Smooth muscle cell (in vitro differentiated cells): ENCODE results near the gene WRAP73. TPM values are rescaled to one million over a fixed set of nuclear protein-coding genes. Genes with fewer than 3 reads are reported as not detected.

Experiments
- DNase-seq: peaks from one replicate; lab custom pipeline; 2025; ENCODE audit not compliant: unreplicated experiment; lab: John Stamatoyannopoulos, UW
- H2AFZ ChIP-seq: fragments of 200-600 bp; sonication (generic); 2 replicates; pipeline ENCODE4 v1.6.0; 2016; ENCODE audit warnings: antibody characterized with exemption, low read depth, mild to moderate bottlenecking
- H3F3A ChIP-seq: fragments of 200-600 bp; sonication (generic); 2 replicates; pipeline ENCODE4 v1.6.0; 2017; ENCODE audit warnings: antibody characterized with exemption, low read depth
- H3K27ac ChIP-seq: fragments of 200-600 bp; sonication (generic); 2 replicates; pipeline ENCODE4 v1.5.1; 2016; ENCODE audit warnings: low read depth, mild to moderate bottlenecking
- H3K27me3 ChIP-seq: fragments of 200-600 bp; sonication (generic); 2 replicates; pipeline ENCODE4 v1.6.1; 2016; ENCODE audit warnings: low read depth, mild to moderate bottlenecking
- H3K36me3 ChIP-seq: fragments of 200-600 bp; sonication (generic); 2 replicates; pipeline ENCODE4 v1.5.1; 2016; ENCODE audit warnings: low read depth
- H3K4me1 ChIP-seq: fragments of 200-600 bp; sonication (generic); 2 replicates; pipeline ENCODE4 v1.5.1; 2016; ENCODE audit warnings: low read depth
- H3K4me2 ChIP-seq: fragments of 200-600 bp; sonication (generic); 2 replicates; pipeline ENCODE4 v1.6.0; 2016; ENCODE audit warnings: mild to moderate bottlenecking
- H3K4me3 ChIP-seq: fragments of 200-600 bp; sonication (generic); 2 replicates; pipeline ENCODE4 v1.5.1; 2016; ENCODE audit warnings: mild to moderate bottlenecking
- H3K79me2 ChIP-seq: fragments of 200-600 bp; sonication (generic); 2 replicates; pipeline ENCODE4 v1.6.0; 2016; ENCODE audit warnings: low read depth, mild to moderate bottlenecking
- H3K9ac ChIP-seq: fragments of 200-600 bp; sonication (generic); 2 replicates; pipeline ENCODE4 v1.6.0; 2016; ENCODE audit warnings: low read depth
- H3K9me3 ChIP-seq: fragments of 200-600 bp; sonication (generic); replicated peaks from 2 replicates; pipeline ENCODE4 v1.5.1; 2016; ENCODE audit warnings: low read depth
- H4K20me1 ChIP-seq: fragments of 200-600 bp; sonication (generic); 2 replicates; pipeline ENCODE4 v1.6.0; 2016; ENCODE audit warnings: low read depth
- CTCF ChIP-seq: fragments of 200-600 bp; sonication (generic); IDR thresholded peaks from 2 replicates; pipeline ENCODE4 v1.5.1; 2017; ENCODE audit warnings: borderline replicate concordance, mild to moderate bottlenecking, antibody characterized with exemption; ENCODE audit not compliant: insufficient read depth, poor library complexity, severe bottlenecking
- WGBS: methylation state at CpG from one replicate; pipeline ENCODE4 v1.1.7; 2016; ENCODE audit warnings: low lambda C conversion rate; 5-methylcytosine and 5-hydroxymethylcytosine counted together
- polyA plus RNA-seq: library from polyadenylated mRNA; unstranded; fragments of >200 nt; fragmentation: Nextera tagmentation; extraction: Ambion mirVana; gene quantifications from 2 replicates; pipeline ENCODE4 v1.2.1, GENCODE V29; 2016
- total RNA-seq: library from RNA; depleted of rRNA; stranded (reverse); fragments of >200 nt; gene quantifications from 2 replicates; pipeline ENCODE4 v1.2.3, GENCODE V29; 2014

Gene WRAP73
- total and polyA plus RNA-seq, 2 experiments from 2014 or later: 17.2 to 20.8 TPM

GRCh38 chr1:3695326-3696217 is 45.7 kb upstream of the WRAP73 start:
- WGBS: 52% methylated on average over 33 of the region's 33 CpGs
- Histone ChIP-seq H3F3A (no peaks in the 10 kb centered on the region), H3K36me3 (no peaks in the 10 kb centered on the region), H3K27ac (no peak overlapping the region), H3K4me3 (no peak overlapping the region), H3K79me2 (no peaks in the 10 kb centered on the region), H4K20me1 (no peaks in the 10 kb centered on the region), H3K4me1 (no peaks in the 10 kb centered on the region), H3K9me3 (no peaks in the 10 kb centered on the region), H3K9ac (no peak overlapping the region), H3K27me3 (no peaks in the 10 kb centered on the region), H2AFZ (no peak overlapping the region), H3K4me2 (peak overlapping the region; percentile 72)
- peak; percentile 68 for TF ChIP-seq CTCF
- DNase-seq: peak; percentile 12

GRCh38 chr1:3693321-3693720 is 43.4 kb upstream of the WRAP73 start:
- H3K4me2 ChIP-seq: no peak overlapping the region
- no peaks in the 10 kb centered on the region for H3K27me3 ChIP-seq
- no peaks in the 10 kb centered on the region for H3K9me3 ChIP-seq
- 95% methylated on average over 9 of the region's 11 CpGs for WGBS
- no peak overlapping the region for H2AFZ ChIP-seq
- no peaks in the 10 kb centered on the region for H3K36me3 ChIP-seq
- TF ChIP-seq CTCF: no peak
- no peaks in the 10 kb centered on the region for H3K79me2 ChIP-seq
- no peaks in the 10 kb centered on the region for H4K20me1 ChIP-seq
- H3K9ac ChIP-seq: no peak overlapping the region
- no peak overlapping the region for H3K4me3 ChIP-seq
- H3K4me1 ChIP-seq: no peaks in the 10 kb centered on the region
- no peaks in the 10 kb centered on the region for H3F3A ChIP-seq
- no peak for DNase-seq
- no peak overlapping the region for H3K27ac ChIP-seq

GRCh38 chr1:3692598-3692997 is 42.7 kb upstream of the WRAP73 start:
- DNase-seq: no peak
- H3F3A ChIP-seq: no peaks in the 10 kb centered on the region
- H3K27ac ChIP-seq: no peak overlapping the region
- WGBS: 79% methylated on average over 13 of the region's 13 CpGs
- H2AFZ ChIP-seq: no peak overlapping the region
- H3K4me2 ChIP-seq: no peak overlapping the region
- H3K36me3 ChIP-seq: no peaks in the 10 kb centered on the region
- no peak overlapping the region for H3K4me3 ChIP-seq
- no peaks in the 10 kb centered on the region for H3K4me1 ChIP-seq
- no peaks in the 10 kb centered on the region for H3K9me3 ChIP-seq
- H3K79me2 ChIP-seq: no peaks in the 10 kb centered on the region
- H3K27me3 ChIP-seq: no peaks in the 10 kb centered on the region
- H3K9ac ChIP-seq: no peak overlapping the region
- no peak for TF ChIP-seq CTCF
- H4K20me1 ChIP-seq: no peaks in the 10 kb centered on the region
